ENCODE measurements around the gene SYNDIG1. TPM values are rescaled to one million over a fixed set of nuclear protein-coding genes. Genes with fewer than 3 reads are reported as not detected.

The SYNDIG1 gene
- polyA plus RNA-seq, 1 experiment, result 1.7 TPM

- DNase-seq (ENCODE audit: low read depth), result no peak
- ChIA-PET CTCF (no interaction called here), POLR2A (no interaction called here)
- Histone ChIP-seq H3K36me3 (ENCODE audit: control insufficient read depth, insufficient read depth, low read length) (no peaks in the 10 kb centered on the region), H3K4me3 (ENCODE audit: low read depth, low read length) (no peak overlapping the region), H3K27me3 (ENCODE audit: control insufficient read depth, insufficient read depth, low read length) (peaks cover 2% of the 10 kb centered on the region)
- no peak for TF ChIP-seq CTCF (IDR thresholded peaks at IDR 0.05; ENCODE audit: insufficient read depth, low read depth, low read length)
Measured at GRCh38 chr20:24611360-24612140, 142.1 kb downstream of the SYNDIG1 start.

- Histone ChIP-seq H3K36me3 (ENCODE audit: control insufficient read depth, insufficient read depth, low read length) (no peaks in the 10 kb centered on the region), H3K4me3 (ENCODE audit: low read depth, low read length) (no peak overlapping the region), H3K27me3 (ENCODE audit: control insufficient read depth, insufficient read depth, low read length) (peaks cover 4% of the 10 kb centered on the region)
- ChIA-PET POLR2A (no interaction called here), CTCF (interaction anchor here (0.6 to 0.9 kb wide), 2 partner anchors 22 kb away, joined by 3 read pairs; no protein-coding TSS in a partner anchor)
- DNase-seq (ENCODE audit: low read depth), result no peak
- no peak for TF ChIP-seq CTCF (IDR thresholded peaks at IDR 0.05; ENCODE audit: insufficient read depth, low read depth, low read length)
Measured at GRCh38 chr20:24612799-24613775, 143.7 kb downstream of the SYNDIG1 start.

GRCh38 chr20:24614341-24614740 is 144.9 kb downstream of the SYNDIG1 start:
- H3K36me3 ChIP-seq (ENCODE audit: control insufficient read depth, insufficient read depth, low read length), result no peaks in the 10 kb centered on the region
- DNase-seq (ENCODE audit: low read depth), result no peak
- POLR2A ChIA-PET, result no interaction called here
- H3K27me3 ChIP-seq (ENCODE audit: control insufficient read depth, insufficient read depth, low read length), result peaks cover 4% of the 10 kb centered on the region
- H3K4me3 ChIP-seq (ENCODE audit: low read depth, low read length), result no peak overlapping the region
- CTCF ChIA-PET, result no interaction called here
- TF ChIP-seq CTCF (IDR thresholded peaks at IDR 0.05; ENCODE audit: insufficient read depth, low read depth, low read length), result no peak

- DNase-seq (ENCODE audit: low read depth), result no peak
- CTCF ChIA-PET, result no interaction called here
Measured at GRCh38 chr20:24615353-24615752, 145.9 kb downstream of the SYNDIG1 start.

More at GRCh38 chr20:24615353-24615752, 145.9 kb downstream of the SYNDIG1 start:
- Histone ChIP-seq H3K27me3 (ENCODE audit: control insufficient read depth, insufficient read depth, low read length) (peaks cover 6% of the 10 kb centered on the region), H3K4me3 (ENCODE audit: low read depth, low read length) (no peak overlapping the region), H3K36me3 (ENCODE audit: control insufficient read depth, insufficient read depth, low read length) (no peaks in the 10 kb centered on the region)
- TF ChIP-seq CTCF (IDR thresholded peaks at IDR 0.05; ENCODE audit: insufficient read depth, low read depth, low read length), result no peak
- POLR2A ChIA-PET, result no interaction called here

Data from BJ (cell line).